OCI-M1 (cell line): ENCODE measurements around the gene SLC26A8.
A peak's percentile ranks its signal among the peaks of the same experiment; 100 is the strongest.
"Not testable (repeated sequence)": the region's sequence is repeated elsewhere in the genome, so short reads cannot be mapped to it uniquely, and the experiment has no call there.

ENCODE experiments used
- DNase-seq: peaks from one replicate; lab custom pipeline; 2025; lab: John Stamatoyannopoulos, UW

Gene SLC26A8

GRCh38 chr6:36050305-36050704 is 25.9 kb upstream of the SLC26A8 start:
- no peak for DNase-seq

GRCh38 chr6:36049582-36049981 is 25.1 kb upstream of the SLC26A8 start:
- DNase-seq = no peak

- DNase-seq = no peak
These were observed 18.3 kb upstream of the SLC26A8 start for GRCh38 chr6:36042618-36043260.

- DNase-seq = no peak
These were observed 16.5 kb upstream of the SLC26A8 start for GRCh38 chr6:36040958-36041357.

- no peak for DNase-seq
These were observed 14.7 kb upstream of the SLC26A8 start for GRCh38 chr6:36039112-36039511.

DNA sequence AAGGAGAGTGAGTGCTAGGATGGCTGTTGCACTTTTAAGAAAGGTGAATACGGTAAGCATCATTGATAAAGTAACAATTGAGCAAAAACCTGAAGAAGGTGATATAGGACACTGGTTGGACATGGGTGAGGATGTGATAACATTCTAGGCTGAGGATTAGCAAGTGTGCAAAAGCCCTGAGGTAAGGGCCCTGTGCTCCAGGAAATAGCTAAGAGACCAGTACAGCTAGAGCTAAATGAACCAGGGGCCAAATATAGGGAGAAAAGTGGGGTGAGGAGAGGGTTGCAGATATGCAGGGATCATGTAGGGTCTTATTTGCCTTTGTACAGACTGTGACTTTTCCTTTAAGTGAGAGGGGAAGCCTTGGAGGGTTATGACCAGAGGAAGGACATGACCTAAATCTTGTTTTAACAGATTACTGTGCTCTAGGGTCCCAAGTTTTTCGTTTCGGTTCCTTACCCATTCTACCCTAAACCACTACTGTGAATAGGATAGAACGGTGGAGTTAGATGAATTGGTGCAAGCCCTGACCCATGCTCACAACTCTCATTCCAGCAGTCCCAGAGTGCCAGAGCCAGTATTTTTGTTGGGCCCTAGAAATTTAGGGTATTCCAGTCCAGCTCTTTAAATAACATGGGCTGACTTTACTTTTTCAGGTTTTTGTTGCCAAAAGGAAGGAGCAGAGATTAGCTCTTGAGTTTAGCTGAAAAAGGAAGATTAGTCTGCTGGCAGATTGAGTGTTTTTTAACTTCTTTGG is 13.9 kb upstream of the SLC26A8 start:
- no peak for DNase-seq

DNA sequence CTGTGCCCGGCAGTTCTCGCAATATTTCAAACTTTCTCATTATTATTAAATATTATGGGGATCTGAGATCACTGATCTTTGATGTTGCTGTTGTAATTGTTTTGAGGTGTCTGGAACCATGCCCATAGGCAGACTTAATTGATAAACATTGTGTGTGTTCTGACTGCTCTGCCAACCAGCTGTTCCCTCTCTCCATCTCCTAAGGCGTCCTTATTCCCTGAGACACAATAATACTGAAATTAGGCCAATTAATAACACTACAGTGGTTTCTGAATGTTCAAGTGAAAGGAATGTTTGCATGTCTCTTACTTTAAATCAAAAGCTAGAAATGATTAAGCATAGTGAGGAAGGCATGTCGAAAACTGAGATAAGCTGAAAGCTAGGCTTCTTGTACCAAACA is 10.8 kb upstream of the SLC26A8 start:
- no peak for DNase-seq

GRCh38 chr6:36034441-36034840 is 10.0 kb upstream of the SLC26A8 start:
- no peak for DNase-seq

- no peak for DNase-seq
These were observed 9.5 kb upstream of the SLC26A8 start for GRCh38 chr6:36033935-36034334.

DNA sequence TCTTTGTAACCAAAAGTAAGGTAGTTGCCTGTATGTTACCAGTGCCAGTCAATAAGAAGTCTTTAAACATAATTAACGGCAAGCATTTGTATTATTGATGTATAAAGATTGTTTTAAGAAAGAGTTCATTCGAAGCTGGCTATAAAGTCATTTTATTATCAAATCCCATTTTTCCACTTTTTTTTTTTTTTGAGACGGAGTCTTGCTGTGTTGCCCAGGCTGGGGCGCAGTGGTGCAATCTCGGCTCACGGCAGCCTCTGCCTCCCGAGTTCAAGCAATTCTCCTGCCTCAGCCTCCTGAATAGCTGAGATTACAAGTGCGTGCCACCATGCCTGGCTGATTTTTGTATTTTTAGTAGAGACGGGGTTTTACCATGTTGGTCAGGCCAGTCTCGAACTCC is 8.7 kb upstream of the SLC26A8 start:
- not testable (repeated sequence) for DNase-seq

DNA sequence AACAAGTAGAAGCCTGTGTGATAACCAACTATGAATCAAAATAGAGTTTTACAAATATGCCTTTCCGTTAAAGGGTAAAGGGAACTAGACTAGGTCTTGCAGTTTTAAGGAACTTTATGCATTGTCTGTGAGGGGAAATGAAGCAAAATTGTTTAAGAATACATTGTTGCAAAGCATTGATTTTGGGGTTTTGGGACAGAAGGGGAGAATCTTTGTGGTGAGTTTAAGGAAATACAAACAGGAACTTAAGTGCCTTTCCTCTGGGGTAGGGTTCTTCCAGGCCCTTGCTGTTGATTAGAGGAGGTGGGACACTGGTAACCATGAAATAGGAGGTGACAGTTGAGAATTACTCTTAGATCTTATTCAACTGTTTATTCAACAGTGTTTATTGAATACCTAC is 7.8 kb upstream of the SLC26A8 start:
- DNase-seq = peak; percentile 46

GRCh38 chr6:36029464-36029863 is 5.0 kb upstream of the SLC26A8 start:
- peak; percentile 78 for DNase-seq

DNA sequence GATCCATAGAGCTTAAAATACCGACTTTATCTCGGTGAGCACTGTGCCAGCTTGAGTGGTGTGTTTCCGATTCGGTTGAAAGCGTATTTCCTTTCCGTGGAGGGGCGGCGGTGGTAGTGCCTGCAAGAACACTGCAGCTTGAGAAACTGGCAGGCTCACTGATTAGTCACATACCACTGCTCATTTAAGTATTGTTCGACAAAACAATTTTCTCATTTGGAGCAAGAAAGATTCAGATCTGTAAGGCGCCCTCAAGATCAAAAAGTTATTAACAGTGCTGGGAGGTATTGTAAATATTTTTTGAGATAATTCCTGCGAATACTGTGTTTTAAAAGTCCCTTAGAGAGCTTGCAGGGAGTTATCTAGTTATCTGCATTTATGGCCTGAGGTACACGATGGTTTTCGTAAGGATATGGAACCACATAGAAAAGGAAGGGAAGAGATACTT is 4.5 kb upstream of the SLC26A8 start:
- DNase-seq = peak; percentile 84

DNA sequence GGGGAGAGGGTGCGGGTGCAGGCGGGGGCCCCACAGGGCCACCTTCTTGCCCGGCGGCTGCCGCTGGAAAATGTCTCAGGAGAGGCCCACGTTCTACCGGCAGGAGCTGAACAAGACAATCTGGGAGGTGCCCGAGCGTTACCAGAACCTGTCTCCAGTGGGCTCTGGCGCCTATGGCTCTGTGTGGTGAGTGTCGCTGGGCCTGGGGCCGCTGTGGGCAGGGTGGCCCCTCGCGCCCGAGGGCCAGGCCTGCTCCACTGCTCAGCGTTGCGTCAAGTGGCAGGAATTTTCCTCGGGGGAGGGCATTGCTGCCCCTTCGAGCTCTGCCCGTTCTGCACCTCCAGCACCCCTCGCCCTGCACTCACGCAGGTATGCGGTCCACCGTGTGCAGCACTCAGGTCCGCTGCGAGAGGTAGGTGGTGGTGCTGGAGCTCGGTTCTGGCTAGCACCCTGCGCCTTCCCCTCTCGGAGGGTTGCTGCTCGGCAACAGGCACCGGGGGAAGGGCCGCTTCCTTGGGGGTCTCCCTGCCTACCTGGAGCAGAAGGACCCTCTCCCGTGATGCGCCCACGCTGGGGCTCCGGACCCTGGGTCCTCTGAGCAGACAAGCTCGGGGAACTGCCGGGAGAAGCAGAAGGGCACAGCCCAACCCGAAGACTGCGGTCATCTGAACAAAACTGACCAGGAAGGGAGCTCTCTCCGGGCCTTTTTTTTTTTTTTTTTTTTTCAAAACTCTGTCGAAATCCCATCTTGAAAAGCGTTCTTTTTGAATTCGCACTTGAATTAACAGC is 3.8 kb upstream of the SLC26A8 start:
- peak; percentile 69 for DNase-seq

DNA sequence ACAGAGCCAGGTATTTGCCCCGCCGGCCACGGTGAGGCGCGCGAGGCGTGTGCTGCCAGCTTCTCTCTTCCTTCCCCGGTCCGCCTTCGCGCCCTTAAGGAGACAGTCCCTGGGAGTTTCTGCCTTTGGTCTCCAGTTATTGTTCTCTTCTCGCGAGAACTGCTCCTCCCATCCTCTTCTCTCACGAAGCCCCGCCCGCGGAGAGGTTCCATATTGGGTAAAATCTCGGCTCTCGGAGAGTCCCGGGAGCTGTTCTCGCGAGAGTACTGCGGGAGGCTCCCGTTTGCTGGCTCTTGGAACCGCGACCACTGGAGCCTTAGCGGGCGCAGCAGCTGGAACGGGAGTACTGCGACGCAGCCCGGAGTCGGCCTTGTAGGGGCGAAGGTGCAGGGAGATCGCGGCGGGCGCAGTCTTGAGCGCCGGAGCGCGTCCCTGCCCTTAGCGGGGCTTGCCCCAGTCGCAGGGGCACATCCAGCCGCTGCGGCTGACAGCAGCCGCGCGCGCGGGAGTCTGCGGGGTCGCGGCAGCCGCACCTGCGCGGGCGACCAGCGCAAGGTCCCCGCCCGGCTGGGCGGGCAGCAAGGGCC is 3.2 kb upstream of the SLC26A8 start, which contains the start of gene MAPK14:
TSS of gene MAPK14 (plus strand) at position 308 of the 587 bp plus-strand sequence. CDS start 350 bp downstream, outside the sequence.
- DNase-seq = peak; percentile 100

DNA sequence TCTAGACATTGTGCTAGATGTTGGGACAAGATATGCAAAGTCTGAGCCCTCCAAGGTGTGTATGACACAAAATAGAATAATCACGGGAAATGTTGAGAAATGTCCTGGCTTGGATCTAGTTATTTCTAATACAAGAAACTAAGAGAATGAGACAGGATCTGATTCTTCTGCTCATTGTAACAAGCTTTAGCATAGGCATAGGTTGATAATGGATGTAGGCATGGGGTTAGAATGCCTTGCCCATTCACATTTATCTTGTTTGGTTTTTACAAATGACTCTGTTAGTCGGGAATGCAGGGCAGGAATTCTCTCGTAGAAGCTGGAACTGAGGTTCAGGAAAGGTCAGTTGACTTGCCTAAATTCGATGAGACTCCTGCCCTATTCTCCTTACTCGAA is 1.5 kb upstream of the SLC26A8 start:
- peak; percentile 43 for DNase-seq

DNA sequence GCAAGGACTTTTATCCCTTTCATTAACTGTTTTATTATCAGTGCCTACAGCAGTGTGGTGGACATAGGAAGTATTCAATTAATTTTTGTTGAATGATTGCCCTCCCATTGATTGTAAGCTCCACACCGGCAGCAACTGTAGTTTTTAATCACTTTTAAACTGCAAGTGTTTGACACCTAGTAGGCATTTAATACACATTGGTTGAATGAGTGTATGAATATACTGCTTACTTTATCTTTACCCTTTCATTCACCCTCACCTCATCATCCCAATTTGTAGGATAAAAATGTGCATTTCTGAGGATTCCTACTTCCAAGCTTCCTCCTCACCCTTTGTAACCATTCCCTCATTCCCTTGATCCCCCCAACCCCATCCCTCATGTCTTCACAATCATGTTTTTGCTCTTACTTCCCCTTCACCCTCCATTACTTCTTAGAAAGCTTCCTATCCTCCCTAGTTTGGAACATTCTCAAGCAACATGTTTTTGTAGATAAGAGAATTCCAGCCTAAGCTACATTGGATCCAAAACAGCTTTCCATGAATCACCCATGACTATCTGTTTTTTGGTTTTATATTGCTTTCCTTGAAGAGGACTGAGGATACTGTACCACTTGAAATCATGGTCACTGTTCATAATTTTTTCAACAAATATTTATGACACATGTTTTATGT is 955 bp upstream of the SLC26A8 start:
- peak; percentile 43 for DNase-seq

DNA sequence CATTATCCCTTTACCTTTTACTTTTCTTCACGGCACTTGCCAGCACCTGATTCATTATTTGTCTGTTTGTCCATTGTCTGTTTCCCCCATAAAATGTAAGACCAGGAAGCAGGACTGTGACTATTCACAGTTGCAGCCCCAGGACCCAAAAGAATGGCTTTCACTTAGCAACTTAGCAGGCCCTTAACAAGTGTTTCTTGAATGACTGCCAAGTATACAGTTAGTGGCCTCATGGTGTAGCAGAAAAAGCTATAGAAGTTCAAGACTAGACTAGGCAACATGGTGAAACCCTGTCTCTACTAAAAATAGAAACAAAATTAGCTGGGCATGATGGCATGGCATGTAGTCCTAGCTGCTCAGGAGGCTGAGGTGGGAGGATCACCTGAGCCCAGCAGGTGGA is 4.3 kb downstream of the SLC26A8 start:
- no peak for DNase-seq

DNA sequence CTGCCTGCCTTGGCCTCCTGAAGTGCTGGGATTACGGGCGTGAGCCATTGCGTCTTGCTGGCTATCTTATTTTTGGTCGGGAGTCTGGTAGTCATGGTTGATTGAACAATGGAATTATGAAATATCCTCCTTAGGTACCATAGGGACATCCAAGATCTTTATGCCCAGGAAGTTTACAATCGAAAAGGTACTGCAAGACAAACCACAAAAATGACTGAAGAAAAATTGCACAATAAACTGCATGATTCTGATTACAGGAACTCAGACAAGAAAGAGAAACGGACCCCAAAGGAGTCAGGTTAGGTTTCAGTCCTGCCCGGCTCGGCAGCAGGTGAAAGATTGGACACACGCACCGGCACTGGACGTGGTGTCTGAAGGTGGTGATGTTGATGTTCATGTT is 5.3 kb downstream of the SLC26A8 start:
- no peak for DNase-seq

DNA sequence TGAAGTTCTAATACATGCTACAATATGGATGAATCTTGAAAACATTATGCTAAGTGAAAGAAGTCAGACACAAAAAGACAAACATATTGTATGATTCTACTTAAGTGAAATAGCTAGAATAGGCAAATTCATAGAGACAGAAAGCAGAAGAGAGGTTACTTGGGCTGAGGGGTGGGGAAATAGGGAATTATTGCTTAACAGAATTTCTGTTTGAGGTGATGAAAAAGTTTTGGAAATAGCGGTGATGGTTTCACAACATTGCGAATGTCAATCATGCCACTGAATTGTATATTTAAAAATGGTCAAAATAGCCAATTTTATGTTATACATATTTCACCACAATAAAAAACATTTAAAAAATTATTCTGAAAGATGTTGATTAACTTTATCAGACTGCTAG is 6.1 kb downstream of the SLC26A8 start:
- DNase-seq = no peak

DNA sequence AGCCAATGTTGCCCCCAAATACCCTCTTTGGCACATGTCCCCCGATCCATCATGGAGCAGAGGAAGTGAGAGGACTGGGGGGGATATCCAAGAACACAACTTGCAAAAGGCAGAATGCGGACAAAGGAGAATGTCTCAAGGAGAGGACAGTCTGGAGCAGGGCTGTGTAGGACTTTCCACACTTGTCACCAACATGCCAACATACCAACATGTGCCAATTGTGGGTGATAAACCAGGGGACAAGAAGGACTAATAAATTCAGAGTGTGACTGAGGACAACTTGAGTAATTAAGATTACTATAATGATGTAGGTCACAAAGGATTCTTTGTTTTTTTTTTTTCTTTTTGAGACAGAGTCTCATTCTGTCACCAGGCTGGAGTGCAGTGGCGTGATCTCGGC is 8.8 kb downstream of the SLC26A8 start:
- no peak for DNase-seq

DNA sequence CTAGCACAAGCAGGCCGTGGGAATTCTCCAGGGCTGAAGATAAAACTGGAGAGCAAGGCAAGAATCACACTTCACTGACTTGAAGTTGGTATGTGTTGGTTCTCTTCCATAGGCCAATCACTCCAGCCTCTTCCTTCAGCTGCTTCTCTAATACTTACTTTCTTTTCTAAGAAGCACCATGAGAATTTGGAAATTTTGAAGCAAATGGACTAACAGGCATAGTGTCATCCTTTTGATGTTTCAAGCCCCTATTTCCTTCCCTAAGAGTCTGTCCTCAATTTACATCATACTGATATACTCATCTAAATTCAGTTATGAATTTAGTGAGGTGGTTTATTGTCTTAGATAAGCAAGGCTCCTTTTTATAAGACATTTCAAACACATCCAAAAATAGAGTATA is 24.0 kb downstream of the SLC26A8 start:
- no peak for DNase-seq
